ENCODE data around the gene PMEPA1.

- TF ChIP-seq FOXA1 (IDR thresholded peaks at IDR 0.05) (no peak), FOXM1 (IDR thresholded peaks at IDR 0.05; ENCODE audit: borderline replicate concordance) (no peak), SP1 (IDR thresholded peaks at IDR 0.05) (no peak), SUZ12 (IDR thresholded peaks at IDR 0.05) (no peak), L3MBTL2 (conservative IDR thresholded peaks at IDR 0.05) (no peak), NFRKB (IDR thresholded peaks at IDR 0.05) (no peak), ZNF384 (IDR thresholded peaks at IDR 0.05) (no peak), CTBP1 (IDR thresholded peaks at IDR 0.05; ENCODE audit: borderline replicate concordance) (no peak)
These were observed 36.4 kb upstream of the PMEPA1 start for GRCh38 chr20:57746201-57746600.

Measured in HEK293T (cell line).